ENCODE data around the gene GPR143.

GPR143 gene

GRCh38 chrX:9708086-9708485 lies 57.6 kb downstream of the GPR143 start:
- no peak for TF ChIP-seq Cebpa-rat (IDR thresholded peaks at IDR 0.05)
- Histone ChIP-seq H3K4me3 (no peak overlapping the region), H3K4me1 (peaks cover 5 to 20% (median 11%) of the 10 kb centered on the region in 10 experiments; a peak in 18 of 20 replicates), H3K9me3 (replicated peaks in 1 of 11) (peaks cover 0 to 14% (median 3%) of the 10 kb centered on the region in 11 experiments; a peak in 5 of 22 replicates), H3K27me3 (no peaks in the 10 kb centered on the region; a peak in 1 of 22 replicates), H3K27ac (no peak overlapping the region), H3K36me3 (peaks cover 48 to 81% (median 63%) of the 10 kb centered on the region in 11 experiments), H3K9ac (no peak overlapping the region), H4K20me1 (peaks cover 0 to 45% (median 9%) of the 10 kb centered on the region in 11 experiments; a peak in 10 of 22 replicates), H3K4me2 (peak overlapping the region in 8 of 11 experiments; percentile 26 to 41 (median 34); a peak in 9 of 22 replicates)

GRCh38 chrX:9707306-9708033 lies 58.2 kb downstream of the GPR143 start:
- Histone ChIP-seq H3K4me3 (no peak overlapping the region), H3K4me1 (peaks cover 5 to 20% (median 11%) of the 10 kb centered on the region in 10 experiments; a peak in 18 of 20 replicates), H3K27me3 (no peaks in the 10 kb centered on the region; a peak in 1 of 22 replicates), H3K4me2 (peak overlapping the region in 1 of 11 experiments; percentile 41; a peak in 1 of 22 replicates), H3K9me3 (replicated peaks in 1 of 11) (peaks cover 0 to 14% (median 3%) of the 10 kb centered on the region in 11 experiments; a peak in 5 of 22 replicates), H3K27ac (no peak overlapping the region), H3K9ac (no peak overlapping the region), H3K36me3 (peaks cover 42 to 76% (median 58%) of the 10 kb centered on the region in 11 experiments), H4K20me1 (peaks cover 0 to 45% (median 9%) of the 10 kb centered on the region in 11 experiments; a peak in 10 of 22 replicates)
- TF ChIP-seq Cebpa-rat (IDR thresholded peaks at IDR 0.05) = no peak

- Histone ChIP-seq H3K4me3 (no peak overlapping the region), H3K27ac (no peak overlapping the region), H3K27me3 (no peaks in the 10 kb centered on the region; a peak in 1 of 22 replicates), H3K4me2 (no peak overlapping the region), H4K20me1 (peaks cover 0 to 45% (median 9%) of the 10 kb centered on the region in 11 experiments; a peak in 10 of 22 replicates), H3K9ac (no peak overlapping the region), H3K9me3 (replicated peaks in 1 of 11) (peaks cover 0 to 14% (median 5%) of the 10 kb centered on the region in 11 experiments; a peak in 5 of 22 replicates), H3K4me1 (peaks cover 5 to 20% (median 11%) of the 10 kb centered on the region in 10 experiments; a peak in 18 of 20 replicates), H3K36me3 (peaks cover 41 to 74% (median 57%) of the 10 kb centered on the region in 11 experiments)
- no peak for TF ChIP-seq Cebpa-rat (IDR thresholded peaks at IDR 0.05)
These were observed 59.2 kb downstream of the GPR143 start for GRCh38 chrX:9706421-9706820.

GRCh38 chrX:9704876-9705465 lies 60.7 kb downstream of the GPR143 start:
- H3K27me3 ChIP-seq = no peaks in the 10 kb centered on the region; a peak in 1 of 22 replicates
- no peak overlapping the region for H3K9ac ChIP-seq
- H3K4me3 ChIP-seq = no peak overlapping the region
- peaks cover 5 to 20% (median 11%) of the 10 kb centered on the region in 10 experiments; a peak in 18 of 20 replicates for H3K4me1 ChIP-seq
- H3K36me3 ChIP-seq = peaks cover 41 to 74% (median 57%) of the 10 kb centered on the region in 11 experiments
- peaks cover 0 to 14% (median 5%) of the 10 kb centered on the region in 11 experiments; a peak in 5 of 22 replicates for H3K9me3 ChIP-seq (replicated peaks in 1 of 11)
- TF ChIP-seq Cebpa-rat (IDR thresholded peaks at IDR 0.05) = no peak
- no peak overlapping the region for H3K27ac ChIP-seq
- H4K20me1 ChIP-seq = peaks cover 0 to 45% (median 9%) of the 10 kb centered on the region in 11 experiments; a peak in 10 of 22 replicates
- H3K4me2 ChIP-seq = no peak overlapping the region

- Histone ChIP-seq H3K36me3 (peaks cover 41 to 81% (median 64%) of the 10 kb centered on the region in 11 experiments), H3K27ac (no peak overlapping the region), H3K4me3 (no peak overlapping the region), H3K4me2 (no peak overlapping the region), H3K27me3 (no peaks in the 10 kb centered on the region), H4K20me1 (peaks cover 0 to 42% (median 7%) of the 10 kb centered on the region in 11 experiments; a peak in 10 of 22 replicates), H3K4me1 (peaks cover under 1 to 10% (median 6%) of the 10 kb centered on the region in 10 experiments; a peak in 15 of 20 replicates), H3K9ac (no peak overlapping the region), H3K9me3 (replicated peaks in 1 of 11) (peaks cover 0 to 14% (median 5%) of the 10 kb centered on the region in 11 experiments; a peak in 5 of 22 replicates)
- no peak for TF ChIP-seq Cebpa-rat (IDR thresholded peaks at IDR 0.05)
These were observed 62.2 kb downstream of the GPR143 start for GRCh38 chrX:9703406-9703805.

- no peak overlapping the region for H3K9ac ChIP-seq
- H3K27me3 ChIP-seq = no peaks in the 10 kb centered on the region
- TF ChIP-seq Cebpa-rat (IDR thresholded peaks at IDR 0.05) = no peak
- H4K20me1 ChIP-seq = peaks cover 0 to 26% (median 0%) of the 10 kb centered on the region in 11 experiments; a peak in 7 of 22 replicates
- H3K4me1 ChIP-seq = no peaks in the 10 kb centered on the region
- no peak overlapping the region for H3K27ac ChIP-seq
- peaks cover 55 to 96% (median 80%) of the 10 kb centered on the region in 11 experiments for H3K36me3 ChIP-seq
- H3K4me3 ChIP-seq = no peak overlapping the region
- H3K4me2 ChIP-seq = no peak overlapping the region
- H3K9me3 ChIP-seq (replicated peaks in 1 of 11) = peaks cover 0 to 14% (median 5%) of the 10 kb centered on the region in 11 experiments; a peak in 5 of 22 replicates
These were observed 63.9 kb downstream of the GPR143 start for GRCh38 chrX:9701790-9702189.

GRCh38 chrX:9700555-9700954 lies 65.1 kb downstream of the GPR143 start:
- no peak overlapping the region for H3K4me3 ChIP-seq
- peaks cover 0 to 16% (median 0%) of the 10 kb centered on the region in 11 experiments; a peak in 2 of 22 replicates for H4K20me1 ChIP-seq
- H3K36me3 ChIP-seq = peaks cover 62 to 99% (median 89%) of the 10 kb centered on the region in 11 experiments

GRCh38 chrX:9698576-9698975 lies 67.1 kb downstream of the GPR143 start:
- no peak for TF ChIP-seq Cebpa-rat (IDR thresholded peaks at IDR 0.05)

More at GRCh38 chrX:9700555-9700954, 65.1 kb downstream of the GPR143 start:
- no peaks in the 10 kb centered on the region for H3K27me3 ChIP-seq
- TF ChIP-seq Cebpa-rat (IDR thresholded peaks at IDR 0.05) = no peak
- H3K4me1 ChIP-seq = no peaks in the 10 kb centered on the region
- peaks cover 0 to 14% (median 5%) of the 10 kb centered on the region in 11 experiments; a peak in 5 of 22 replicates for H3K9me3 ChIP-seq (replicated peaks in 1 of 11)
- H3K4me2 ChIP-seq = no peak overlapping the region
- no peak overlapping the region for H3K9ac ChIP-seq
- no peak overlapping the region for H3K27ac ChIP-seq

More at GRCh38 chrX:9698576-9698975, 67.1 kb downstream of the GPR143 start:
- H3K4me2 ChIP-seq = no peak overlapping the region
- H3K9me3 ChIP-seq (replicated peaks in 1 of 11) = peaks cover 0 to 5% (median 0%) of the 10 kb centered on the region in 11 experiments; a peak in 1 of 22 replicates
- H3K4me3 ChIP-seq = no peak overlapping the region
- no peak overlapping the region for H3K27ac ChIP-seq
- no peak overlapping the region for H3K9ac ChIP-seq
- H3K4me1 ChIP-seq = peaks cover 0 to 4% (median 0%) of the 10 kb centered on the region in 10 experiments; a peak in 6 of 20 replicates
- H3K27me3 ChIP-seq = no peaks in the 10 kb centered on the region
- H3K36me3 ChIP-seq = peaks cover 66 to 100% (median 87%) of the 10 kb centered on the region in 11 experiments
- H4K20me1 ChIP-seq = peaks cover 0 to 4% (median 0%) of the 10 kb centered on the region in 11 experiments; a peak in 2 of 22 replicates

Data from BLaER1 treated with 17β-estradiol and CSF1 and Interleukin-3, amounts not matched to agents 10 nM and 100 nM (cell line).